ENCODE data around the gene SCG2.

Gene SCG2, protein sequence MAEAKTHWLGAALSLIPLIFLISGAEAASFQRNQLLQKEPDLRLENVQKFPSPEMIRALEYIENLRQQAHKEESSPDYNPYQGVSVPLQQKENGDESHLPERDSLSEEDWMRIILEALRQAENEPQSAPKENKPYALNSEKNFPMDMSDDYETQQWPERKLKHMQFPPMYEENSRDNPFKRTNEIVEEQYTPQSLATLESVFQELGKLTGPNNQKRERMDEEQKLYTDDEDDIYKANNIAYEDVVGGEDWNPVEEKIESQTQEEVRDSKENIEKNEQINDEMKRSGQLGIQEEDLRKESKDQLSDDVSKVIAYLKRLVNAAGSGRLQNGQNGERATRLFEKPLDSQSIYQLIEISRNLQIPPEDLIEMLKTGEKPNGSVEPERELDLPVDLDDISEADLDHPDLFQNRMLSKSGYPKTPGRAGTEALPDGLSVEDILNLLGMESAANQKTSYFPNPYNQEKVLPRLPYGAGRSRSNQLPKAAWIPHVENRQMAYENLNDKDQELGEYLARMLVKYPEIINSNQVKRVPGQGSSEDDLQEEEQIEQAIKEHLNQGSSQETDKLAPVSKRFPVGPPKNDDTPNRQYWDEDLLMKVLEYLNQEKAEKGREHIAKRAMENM

DNA sequence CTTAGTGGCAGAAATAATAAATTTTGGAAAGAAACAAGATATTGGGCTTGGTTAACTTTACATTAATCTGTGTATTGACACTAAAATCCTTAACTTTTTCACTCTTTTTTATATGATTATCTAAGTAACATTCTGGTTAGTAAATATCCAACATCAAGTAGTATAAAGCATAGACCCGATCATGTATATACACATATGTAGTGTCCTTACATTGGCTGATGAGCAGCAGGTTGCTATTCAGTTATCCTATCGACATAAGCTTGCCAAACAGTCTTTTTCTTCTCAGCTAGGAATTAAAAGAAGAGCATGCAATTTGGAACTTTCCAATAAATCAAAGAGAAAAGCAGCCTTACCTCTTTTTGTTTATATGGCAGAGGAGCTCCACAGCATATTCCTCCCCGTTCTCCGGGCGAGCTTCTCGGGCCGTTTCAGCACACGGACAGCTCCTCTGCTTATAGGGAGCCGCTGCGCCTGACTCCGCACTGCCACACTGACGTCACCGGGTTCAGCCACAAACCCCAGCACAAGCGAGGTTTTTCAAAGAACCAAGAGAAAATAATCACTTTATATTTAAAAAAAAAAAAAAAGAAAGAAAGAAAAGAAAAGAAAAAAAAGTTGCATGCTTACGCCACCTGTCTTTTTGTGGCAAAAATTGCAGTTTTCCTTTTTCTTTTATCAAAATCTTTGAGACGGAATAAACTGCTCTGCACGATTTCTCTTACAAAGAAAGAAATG, at the start of gene SCG2:
Gene SCG2 (minus strand): TSS at position 430 of the 735 bp plus-strand sequence. CDS start 3,079 bp downstream, outside the sequence.
- no peak for DNase-seq

GRCh38 chr2:223649554-223650533, 47.7 kb upstream of the SCG2 start:
- no peak for DNase-seq

GRCh38 chr2:223648755-223649154, 46.6 kb upstream of the SCG2 start:
- no peak for DNase-seq

GRCh38 chr2:223647258-223647952, 45.2 kb upstream of the SCG2 start:
- DNase-seq: no peak

DNA sequence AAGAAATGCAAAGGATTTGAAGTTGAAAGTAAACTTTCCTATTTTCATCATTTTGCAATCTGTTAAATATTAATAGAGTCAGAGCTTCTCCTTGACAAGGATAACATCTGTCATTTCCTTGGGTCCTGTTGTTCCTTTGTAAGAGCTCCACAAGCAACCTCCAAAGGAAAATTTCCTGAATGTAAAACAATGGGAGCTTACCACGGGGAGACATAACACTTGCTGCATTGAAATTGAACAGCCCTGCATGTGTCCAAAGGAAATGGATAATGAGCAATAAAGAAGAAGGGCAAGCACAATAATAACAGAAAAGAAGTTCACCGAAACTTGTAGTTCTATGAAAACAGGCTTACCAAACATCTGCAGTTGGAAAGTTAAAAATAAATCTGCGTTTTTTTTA, 42.0 kb upstream of the SCG2 start:
- no peak for DNase-seq

- no peak for DNase-seq
Observed at GRCh38 chr2:223643309-223643708, 41.1 kb upstream of the SCG2 start.

GRCh38 chr2:223642506-223642905, 40.3 kb upstream of the SCG2 start:
- DNase-seq: no peak

DNA sequence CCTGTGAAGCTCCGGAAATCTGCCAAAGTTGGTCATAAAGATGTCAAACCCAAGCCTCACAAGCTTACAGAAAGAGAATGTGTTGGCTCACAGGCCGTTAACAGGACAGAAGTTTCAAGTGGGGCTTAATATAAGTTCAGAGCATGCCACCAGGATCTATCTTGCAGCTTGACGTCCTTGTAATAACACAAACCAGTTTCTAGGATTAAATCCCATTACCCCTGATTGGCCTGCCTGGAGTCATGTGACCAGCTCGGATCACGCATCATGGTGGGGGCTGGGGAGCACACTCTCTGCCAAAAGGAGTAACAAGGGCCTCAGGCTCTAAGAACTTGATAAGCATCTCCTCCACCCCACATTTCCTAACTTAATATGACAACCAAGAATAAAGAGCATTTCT, 38.9 kb upstream of the SCG2 start:
- DNase-seq: no peak

DNA sequence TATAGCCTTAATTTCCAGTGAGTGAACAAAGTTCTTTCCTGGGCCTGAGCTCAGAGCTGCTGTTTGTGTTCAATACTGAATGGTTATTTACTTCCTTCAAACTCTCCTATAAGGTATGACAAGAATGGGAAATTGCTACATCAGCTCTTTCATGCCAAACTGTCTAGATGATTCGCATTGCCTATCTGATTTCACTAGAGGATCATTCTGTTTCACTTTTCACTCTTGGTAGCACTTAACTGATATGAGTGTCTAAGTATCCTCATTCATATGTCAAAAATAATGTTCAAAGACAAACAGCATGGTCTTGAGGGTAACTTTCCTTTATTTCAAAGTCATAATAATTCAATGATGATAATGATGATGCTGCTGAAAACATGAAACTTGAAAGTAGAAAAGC, 32.9 kb upstream of the SCG2 start:
- DNase-seq: no peak

DNA sequence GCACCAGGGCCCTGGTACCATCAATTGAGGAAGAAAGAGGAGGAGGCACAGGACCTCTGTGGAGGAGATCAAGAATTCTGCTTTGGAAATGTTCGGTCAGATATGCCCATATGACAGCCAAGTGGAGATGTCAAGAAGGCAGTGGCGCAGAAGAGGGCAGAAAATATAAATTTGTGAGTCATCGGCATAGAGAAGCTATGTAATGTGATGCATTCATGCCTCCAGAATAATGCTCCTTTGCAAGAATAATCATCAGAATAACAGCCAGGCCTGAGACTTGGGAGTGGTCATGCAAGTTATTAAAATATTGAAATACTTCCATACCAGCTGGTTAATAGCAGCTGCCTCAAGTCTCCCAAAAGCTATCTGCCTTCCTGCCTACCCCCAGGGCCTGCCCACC, 32.1 kb upstream of the SCG2 start:
- no peak for DNase-seq

GRCh38 chr2:223633656-223634055, 31.5 kb upstream of the SCG2 start:
- DNase-seq: no peak

DNA sequence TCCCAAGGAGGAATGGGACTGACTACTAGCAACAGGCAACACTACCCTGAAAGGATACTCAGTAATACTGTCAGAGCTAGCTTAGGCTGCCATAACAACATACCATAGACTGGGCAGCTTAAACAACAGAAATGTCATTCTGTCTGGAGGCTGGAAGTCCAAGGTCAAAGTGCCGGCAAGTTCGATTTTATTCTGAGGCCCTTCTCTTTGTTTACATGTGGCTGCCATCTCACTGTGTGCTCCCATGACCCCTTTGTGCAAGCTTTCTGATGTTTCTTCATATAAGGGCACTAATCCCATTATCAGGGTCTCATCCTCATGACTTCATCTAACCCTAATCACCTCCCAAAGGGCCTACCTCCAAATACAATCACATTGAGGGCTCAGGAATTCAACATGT, 30.7 kb upstream of the SCG2 start:
- no peak for DNase-seq

DNA sequence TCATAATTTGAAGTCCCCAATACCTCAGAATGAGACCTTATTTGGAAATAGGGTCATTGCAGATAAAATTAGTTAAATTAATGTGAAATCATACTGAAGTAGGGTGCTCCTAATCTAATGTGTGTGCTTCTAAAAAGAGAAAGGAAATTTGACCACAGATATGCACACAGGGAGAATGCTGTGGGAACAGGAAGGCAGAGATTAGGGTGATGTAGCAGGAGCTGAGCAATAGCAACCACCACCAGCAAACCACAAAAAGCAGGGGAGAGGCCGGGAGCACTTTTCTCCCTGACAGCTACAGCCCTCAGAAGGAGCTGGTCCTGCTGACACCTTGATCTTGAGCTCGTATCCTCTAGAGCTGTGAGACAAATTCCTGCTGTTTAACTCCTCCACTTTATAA, 24.6 kb upstream of the SCG2 start:
- no peak for DNase-seq

DNA sequence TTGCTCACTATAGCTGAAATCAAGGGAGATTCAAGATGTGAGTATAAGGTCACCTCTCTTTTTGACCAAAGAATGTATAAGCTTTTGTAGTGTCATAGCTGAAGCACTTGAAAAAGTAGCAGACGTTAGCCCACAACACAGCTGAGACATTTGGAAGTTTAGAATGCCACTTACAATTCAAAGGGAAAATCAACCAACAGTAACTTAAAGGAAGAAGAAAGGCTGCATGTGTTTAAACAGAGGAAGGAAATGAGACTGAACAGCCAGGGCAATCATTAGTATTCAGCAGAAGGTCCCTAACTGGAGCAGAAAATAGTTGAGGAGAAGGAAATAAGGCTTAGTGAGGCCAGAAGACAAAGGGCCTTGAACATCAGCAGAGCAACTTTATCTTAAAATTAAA, 23.5 kb upstream of the SCG2 start:
- DNase-seq: no peak

DNA sequence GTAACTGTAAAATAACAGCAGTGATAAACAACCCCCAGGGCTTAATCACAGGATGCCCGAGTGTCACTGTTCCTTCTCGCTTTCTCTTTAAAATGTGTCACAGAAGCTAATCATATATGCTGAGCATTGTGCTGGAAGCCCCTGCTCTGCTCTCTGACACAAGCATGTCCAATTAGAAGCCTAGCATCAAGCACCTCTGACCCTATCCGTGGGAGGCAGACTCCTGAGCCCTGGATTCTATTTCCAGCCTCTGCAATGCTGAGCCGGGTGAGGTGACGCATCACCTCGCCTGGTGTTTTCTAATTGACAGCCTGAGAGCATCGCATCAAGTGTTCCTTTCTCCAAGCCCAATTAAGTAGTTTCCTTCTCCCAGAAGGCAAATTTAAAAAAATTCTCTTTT, 19.7 kb upstream of the SCG2 start:
- no peak for DNase-seq

- no peak for DNase-seq
Observed at GRCh38 chr2:223619486-223620129, 17.4 kb upstream of the SCG2 start.

DNA sequence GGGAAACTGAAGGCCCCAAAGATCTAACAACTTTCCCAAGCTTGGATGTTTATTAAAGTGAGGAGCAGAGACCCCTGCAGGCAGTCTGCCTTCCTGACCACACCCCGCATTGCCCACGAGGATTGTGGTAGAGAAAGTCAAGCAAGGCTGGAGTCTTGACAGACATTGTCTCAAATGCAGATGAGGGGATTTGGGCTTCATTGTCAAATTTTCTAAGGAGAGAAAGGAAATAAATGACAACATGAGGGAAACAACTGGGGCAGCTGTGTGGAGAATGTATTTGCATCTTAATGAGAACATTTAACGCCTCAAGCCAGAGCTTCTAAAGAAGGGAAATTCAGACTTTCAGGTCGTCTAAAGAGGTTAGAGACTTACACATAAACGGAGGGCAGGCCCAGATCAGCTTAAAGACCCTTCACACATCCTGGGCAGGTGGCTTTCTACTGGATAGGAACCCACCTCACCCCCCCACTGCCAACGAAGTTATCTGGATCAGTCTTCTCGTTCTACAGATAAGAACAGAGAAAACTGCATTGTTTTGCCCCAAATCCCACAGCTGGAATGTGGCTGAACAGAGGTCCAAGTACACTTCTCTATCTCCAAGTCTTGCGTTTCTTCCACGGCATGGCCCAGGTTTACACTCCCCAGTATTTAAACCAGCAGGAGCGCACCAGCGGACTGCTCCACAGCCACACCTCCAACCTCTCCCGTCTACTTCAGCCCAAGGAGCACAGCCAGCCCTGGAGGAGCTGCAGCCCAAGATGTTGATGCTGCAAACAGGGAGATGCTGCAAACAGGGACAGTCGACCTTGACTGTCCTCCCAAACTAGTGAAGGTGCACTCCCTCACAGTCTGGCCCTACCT, 16.2 kb upstream of the SCG2 start:
- no peak for DNase-seq

- DNase-seq: no peak
Observed at GRCh38 chr2:223614534-223614933, 12.4 kb upstream of the SCG2 start.

- DNase-seq: no peak
Observed at GRCh38 chr2:223613017-223613950, 11.1 kb upstream of the SCG2 start.
